Stimulated activated CD4-positive, alpha-beta T cell treated with anti-CD3 and anti-CD28 coated beads, Interleukin-12 subunit alpha, Interleukin-12 subunit beta, amount 100 ng/mL, for 4 hours (primary cell): Measurements from ENCODE around the gene TMEM127.
A peak's percentile ranks its signal among the peaks of the same experiment; 100 is the strongest.
"Not testable (repeated sequence)": the region's sequence is repeated elsewhere in the genome, so short reads cannot be mapped to it uniquely, and the experiment has no call there.

ENCODE experiments used
- DNase-seq: peaks from one replicate; pipeline ENCODE4 v3.0.0-alpha.2; 2020

TMEM127 gene

GRCh38 chr2:96262306-96262705 is 3.5 kb downstream of the TMEM127 start:
- DNase-seq, result no peak

- no peak for DNase-seq
Observed at GRCh38 chr2:96261328-96262003, 4.3 kb downstream of the TMEM127 start.

GRCh38 chr2:96260387-96261260 is 5.2 kb downstream of the TMEM127 start:
- DNase-seq, result no peak

GRCh38 chr2:96259497-96259921 is 6.3 kb downstream of the TMEM127 start:
- no peak for DNase-seq

- DNase-seq, result no peak
Observed at GRCh38 chr2:96258166-96259022, 7.4 kb downstream of the TMEM127 start.

GRCh38 chr2:96257744-96258143 is 8.1 kb downstream of the TMEM127 start:
- DNase-seq, result not testable (repeated sequence)

- DNase-seq, result no peak
Observed at GRCh38 chr2:96256611-96257113, 9.1 kb downstream of the TMEM127 start.

GRCh38 chr2:96254571-96254970 is 11.2 kb downstream of the TMEM127 start:
- DNase-seq, result no peak

- no peak for DNase-seq
Observed at GRCh38 chr2:96253006-96253405, 12.8 kb downstream of the TMEM127 start.

- DNase-seq, result no peak
Observed at GRCh38 chr2:96252526-96252925, 13.3 kb downstream of the TMEM127 start.

- DNase-seq, result no peak
Observed at GRCh38 chr2:96251721-96252292, 14.0 kb downstream of the TMEM127 start.

GRCh38 chr2:96250188-96250587 is 15.6 kb downstream of the TMEM127 start:
- no peak for DNase-seq

- DNase-seq, result no peak
Observed at GRCh38 chr2:96249654-96250053, 16.1 kb downstream of the TMEM127 start.

GRCh38 chr2:96248624-96249023 is 17.2 kb downstream of the TMEM127 start:
- DNase-seq, result no peak

- DNase-seq, result no peak
Observed at GRCh38 chr2:96247896-96248295, 17.9 kb downstream of the TMEM127 start.

- DNase-seq, result no peak
Observed at GRCh38 chr2:96247009-96247408, 18.8 kb downstream of the TMEM127 start.

GRCh38 chr2:96245609-96246390 is 20.0 kb downstream of the TMEM127 start:
- DNase-seq, result no peak

- no peak for DNase-seq
Observed at GRCh38 chr2:96243843-96244242, 22.0 kb downstream of the TMEM127 start.

- DNase-seq, result peak; percentile 13
Observed at GRCh38 chr2:96241900-96242611, 23.7 kb downstream of the TMEM127 start.

GRCh38 chr2:96241227-96241626 is 24.6 kb downstream of the TMEM127 start:
- no peak for DNase-seq
